Kidney epithelial cell (primary cell): ENCODE measurements around the gene ZDHHC11B. TPM values are rescaled to one million over a fixed set of nuclear protein-coding genes. Genes with fewer than 3 reads are reported as not detected.
"Not testable (repeated sequence)": the region's sequence is repeated elsewhere in the genome, so short reads cannot be mapped to it uniquely, and the experiment has no call there.

Source experiments
- DNase-seq: peaks from one replicate; pipeline ENCODE4 v3.0.0-alpha.2; 2010; ENCODE audit warnings: low read depth
- H3K27me3 ChIP-seq: 2 replicates; pipeline ENCODE4 v1.6.0; 2011; ENCODE audit warnings: low read length; ENCODE audit not compliant: control insufficient read depth, insufficient read depth
- H3K36me3 ChIP-seq: 2 replicates; pipeline ENCODE4 v1.5.1; 2011; ENCODE audit warnings: low read length; ENCODE audit not compliant: control insufficient read depth, insufficient read depth
- H3K4me3 ChIP-seq: 2 replicates; pipeline ENCODE4 v1.5.1; 2011; ENCODE audit warnings: low read depth, mild to moderate bottlenecking, control low read depth, low read length
- CTCF ChIP-seq: IDR thresholded peaks from 2 replicates; pipeline ENCODE4 v1.5.1; 2011; ENCODE audit warnings: mild to moderate bottlenecking, moderate library complexity, low read length, control low read depth, inconsistent platforms; ENCODE audit not compliant: insufficient read depth, poor library complexity, severe bottlenecking
- total RNA-seq: library from RNA; depleted of rRNA; stranded (reverse); fragments of >200 nt; gene quantifications from 2 replicates; pipeline ENCODE4 v1.2.3, GENCODE V29; 2015

ZDHHC11B gene
- total RNA-seq, 1 donor from 2014 or later = 0.25 TPM

- no peaks in the 10 kb centered on the region for H3K36me3 ChIP-seq
- no peak for TF ChIP-seq CTCF
- no peak for DNase-seq
- H3K27me3 ChIP-seq = no peaks in the 10 kb centered on the region
- H3K4me3 ChIP-seq = no peak overlapping the region
These were observed 35.3 kb downstream of the ZDHHC11B start for GRCh38 chr5:749101-749670.

DNA sequence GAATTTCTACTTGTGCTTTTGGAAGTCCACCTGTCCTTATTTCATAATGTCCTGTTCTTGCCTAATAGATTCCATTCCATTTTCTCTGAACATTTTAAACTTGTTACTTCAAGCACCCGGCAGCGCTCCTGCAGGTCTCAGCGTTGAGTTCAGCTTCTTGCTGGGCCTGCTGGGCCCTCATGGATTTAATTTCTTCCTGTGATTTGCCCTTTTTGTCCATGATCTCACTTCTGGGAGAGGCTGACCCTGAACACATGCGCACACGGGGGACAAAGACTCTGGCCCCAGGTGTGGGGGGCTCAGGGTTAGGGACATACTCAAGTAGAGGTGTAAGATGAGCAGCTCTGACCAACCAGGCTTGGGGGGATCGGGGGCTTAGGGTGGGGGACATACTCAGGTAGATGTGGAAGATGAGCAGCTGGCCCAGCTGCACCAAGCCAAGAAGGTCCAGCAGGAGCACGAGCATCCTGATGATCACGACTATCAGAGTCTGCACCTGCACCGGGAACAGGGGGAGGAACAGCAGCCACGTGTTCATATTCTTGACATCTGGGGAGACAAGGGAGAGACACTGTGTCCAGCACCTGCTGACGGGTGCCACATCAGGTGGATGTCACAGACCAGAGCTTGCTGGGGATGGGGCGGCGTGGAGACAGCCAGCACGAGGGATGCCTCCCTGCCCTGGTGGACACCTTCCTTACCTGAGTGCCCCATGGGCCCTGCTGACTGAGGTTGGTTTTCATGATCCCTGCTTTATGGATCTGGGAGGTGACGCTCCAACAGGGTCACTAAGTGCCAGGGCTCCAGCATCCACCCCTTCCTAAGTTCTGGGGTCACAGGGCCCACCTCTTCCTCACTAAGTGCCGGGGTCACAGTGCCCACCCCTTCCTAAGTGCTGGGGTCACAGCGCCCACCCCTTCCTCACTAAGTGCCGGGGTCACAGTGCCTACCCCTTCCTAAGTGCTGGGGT, 36.2 kb downstream of the ZDHHC11B start:
- not testable (repeated sequence) for H3K27me3 ChIP-seq, H3K4me3 ChIP-seq, H3K36me3 ChIP-seq, DNase-seq

GRCh38 chr5:747303-747844, 37.2 kb downstream of the ZDHHC11B start:
- H3K36me3 ChIP-seq = not testable (repeated sequence)

GRCh38 chr5:746258-746761, 38.2 kb downstream of the ZDHHC11B start:
- DNase-seq = no peak
- no peak overlapping the region for H3K4me3 ChIP-seq
- no peaks in the 10 kb centered on the region for H3K27me3 ChIP-seq
- TF ChIP-seq CTCF = no peak
- H3K36me3 ChIP-seq = no peaks in the 10 kb centered on the region

More at GRCh38 chr5:747303-747844, 37.2 kb downstream of the ZDHHC11B start:
- DNase-seq, H3K27me3 ChIP-seq, H3K4me3 ChIP-seq: not testable (repeated sequence)

DNA sequence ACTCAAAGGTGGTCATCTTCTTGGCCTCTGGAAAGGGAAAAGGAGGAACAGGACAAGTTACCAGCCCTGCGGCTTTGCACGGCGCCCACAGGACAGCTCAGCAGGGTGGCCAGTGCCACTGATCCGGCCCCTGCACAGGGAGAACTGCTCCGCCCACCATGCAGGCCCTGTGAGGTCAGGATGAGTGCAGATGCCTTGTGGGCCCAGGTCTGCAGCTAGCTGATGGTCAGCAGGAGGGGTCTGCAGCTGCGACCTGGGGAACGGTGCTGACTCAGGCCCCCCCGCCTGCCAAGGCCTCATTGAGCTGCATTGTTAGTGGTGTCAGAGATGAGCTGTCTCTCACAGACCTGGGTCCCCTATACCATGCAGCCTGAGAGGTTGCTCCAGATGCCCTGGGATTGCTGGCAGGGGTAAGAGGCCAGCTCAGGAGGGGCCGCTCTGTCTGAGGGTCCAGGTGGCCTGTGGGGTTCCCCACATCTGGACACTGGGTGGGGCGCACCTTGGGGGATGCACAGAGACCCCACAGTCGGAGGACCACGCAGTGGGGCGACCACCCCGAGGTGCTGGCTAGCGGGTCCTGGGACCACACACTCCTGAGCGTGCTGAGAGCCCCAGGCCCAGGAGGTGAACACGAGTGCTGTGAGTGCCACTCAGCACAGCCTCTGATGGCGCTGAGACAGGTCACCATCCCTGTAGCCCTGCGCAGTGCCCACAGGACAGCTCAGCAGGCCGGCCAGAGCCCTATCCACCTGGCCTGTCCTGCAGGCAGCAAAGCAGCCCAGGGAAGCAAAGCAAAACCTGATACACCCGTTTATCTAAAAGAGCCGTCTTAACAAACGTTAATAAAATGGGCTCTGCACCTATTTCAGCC, 39.0 kb downstream of the ZDHHC11B start:
- not testable (repeated sequence) for H3K27me3 ChIP-seq, H3K36me3 ChIP-seq, DNase-seq, H3K4me3 ChIP-seq

GRCh38 chr5:743696-744404, 40.7 kb downstream of the ZDHHC11B start:
- DNase-seq, H3K36me3 ChIP-seq, H3K4me3 ChIP-seq, H3K27me3 ChIP-seq: not testable (repeated sequence)

GRCh38 chr5:742276-742675, 42.3 kb downstream of the ZDHHC11B start:
- not testable (repeated sequence) for H3K4me3 ChIP-seq, H3K27me3 ChIP-seq, H3K36me3 ChIP-seq, DNase-seq

GRCh38 chr5:734145-734544, 50.4 kb downstream of the ZDHHC11B start:
- DNase-seq, H3K4me3 ChIP-seq, H3K27me3 ChIP-seq, H3K36me3 ChIP-seq: not testable (repeated sequence)

- not testable (repeated sequence) for H3K36me3 ChIP-seq, H3K27me3 ChIP-seq, DNase-seq, H3K4me3 ChIP-seq
These were observed 51.6 kb downstream of the ZDHHC11B start for GRCh38 chr5:732754-733454.

GRCh38 chr5:729225-729624, 55.3 kb downstream of the ZDHHC11B start:
- not testable (repeated sequence) for H3K4me3 ChIP-seq, DNase-seq, H3K27me3 ChIP-seq, H3K36me3 ChIP-seq

GRCh38 chr5:727087-727486, 57.4 kb downstream of the ZDHHC11B start:
- DNase-seq, H3K27me3 ChIP-seq, H3K4me3 ChIP-seq, H3K36me3 ChIP-seq: not testable (repeated sequence)
